ENCODE results near the gene OR8B8. TPM values are rescaled to one million over a fixed set of nuclear protein-coding genes. Genes with fewer than 3 reads are reported as not detected.

Gene OR8B8
- polyA plus RNA-seq, 1 donor from 2014 or later: not detected

DNA sequence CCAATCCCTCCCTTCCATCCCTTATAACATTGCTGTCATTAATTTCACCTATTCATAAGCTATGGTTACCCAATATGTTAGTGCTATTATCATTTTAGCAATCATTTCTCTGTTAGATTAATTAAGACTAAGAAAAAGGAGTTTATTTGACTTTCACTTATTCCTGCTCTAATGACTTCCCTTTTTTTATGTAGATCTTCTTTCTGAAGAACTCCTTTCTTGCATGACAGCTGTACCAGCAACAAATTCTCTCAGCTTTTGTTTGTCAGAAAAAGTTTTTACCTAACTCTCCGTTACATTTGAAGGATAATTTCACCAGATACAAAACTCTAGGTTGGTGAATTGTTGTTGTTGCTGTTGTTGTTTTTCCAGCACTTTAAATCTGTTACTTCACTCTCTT lies 28.6 kb upstream of the OR8B8 start:
- H3K9me3 ChIP-seq (ENCODE audit: low read length): no peaks in the 10 kb centered on the region
- no peaks in the 10 kb centered on the region for H3K79me2 ChIP-seq (replicated peaks; ENCODE audit: insufficient read depth, low read length)
- H3K9ac ChIP-seq (ENCODE audit: low read length): no peak overlapping the region
- no peaks in the 10 kb centered on the region for H3K9me2 ChIP-seq (ENCODE audit: insufficient read depth, low read length)
- no peaks in the 10 kb centered on the region for H4K20me1 ChIP-seq (ENCODE audit: insufficient read depth)
- no peak overlapping the region for H3K4me2 ChIP-seq (ENCODE audit: low read length)
- TF ChIP-seq MXI1 (conservative IDR thresholded peaks at IDR 0.05; ENCODE audit: poor library complexity, severe bottlenecking) (no peak), POLR2AphosphoS5 (IDR thresholded peaks at IDR 0.05) (no peak), TAF1 (IDR thresholded peaks at IDR 0.05; ENCODE audit: low read depth) (no peak), EZH2 (IDR thresholded peaks at IDR 0.05; ENCODE audit: borderline replicate concordance, insufficient read depth, low read length, poor library complexity, severe bottlenecking) (no peak), RAD21 (conservative IDR thresholded peaks at IDR 0.05) (no peak), EP300 (conservative IDR thresholded peaks at IDR 0.05; ENCODE audit: poor library complexity, severe bottlenecking) (no peak), SMC3 (conservative IDR thresholded peaks at IDR 0.05; ENCODE audit: poor library complexity) (no peak)
- TF ChIP-seq, protein P1, sequence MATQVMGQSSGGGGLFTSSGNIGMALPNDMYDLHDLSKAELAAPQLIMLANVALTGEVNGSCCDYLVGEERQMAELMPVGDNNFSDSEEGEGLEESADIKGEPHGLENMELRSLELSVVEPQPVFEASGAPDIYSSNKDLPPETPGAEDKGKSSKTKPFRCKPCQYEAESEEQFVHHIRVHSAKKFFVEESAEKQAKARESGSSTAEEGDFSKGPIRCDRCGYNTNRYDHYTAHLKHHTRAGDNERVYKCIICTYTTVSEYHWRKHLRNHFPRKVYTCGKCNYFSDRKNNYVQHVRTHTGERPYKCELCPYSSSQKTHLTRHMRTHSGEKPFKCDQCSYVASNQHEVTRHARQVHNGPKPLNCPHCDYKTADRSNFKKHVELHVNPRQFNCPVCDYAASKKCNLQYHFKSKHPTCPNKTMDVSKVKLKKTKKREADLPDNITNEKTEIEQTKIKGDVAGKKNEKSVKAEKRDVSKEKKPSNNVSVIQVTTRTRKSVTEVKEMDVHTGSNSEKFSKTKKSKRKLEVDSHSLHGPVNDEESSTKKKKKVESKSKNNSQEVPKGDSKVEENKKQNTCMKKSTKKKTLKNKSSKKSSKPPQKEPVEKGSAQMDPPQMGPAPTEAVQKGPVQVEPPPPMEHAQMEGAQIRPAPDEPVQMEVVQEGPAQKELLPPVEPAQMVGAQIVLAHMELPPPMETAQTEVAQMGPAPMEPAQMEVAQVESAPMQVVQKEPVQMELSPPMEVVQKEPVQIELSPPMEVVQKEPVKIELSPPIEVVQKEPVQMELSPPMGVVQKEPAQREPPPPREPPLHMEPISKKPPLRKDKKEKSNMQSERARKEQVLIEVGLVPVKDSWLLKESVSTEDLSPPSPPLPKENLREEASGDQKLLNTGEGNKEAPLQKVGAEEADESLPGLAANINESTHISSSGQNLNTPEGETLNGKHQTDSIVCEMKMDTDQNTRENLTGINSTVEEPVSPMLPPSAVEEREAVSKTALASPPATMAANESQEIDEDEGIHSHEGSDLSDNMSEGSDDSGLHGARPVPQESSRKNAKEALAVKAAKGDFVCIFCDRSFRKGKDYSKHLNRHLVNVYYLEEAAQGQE (IDR thresholded peaks at IDR 0.05; ENCODE audit: borderline replicate concordance): no peak
- TF ChIP-seq, protein P2, sequence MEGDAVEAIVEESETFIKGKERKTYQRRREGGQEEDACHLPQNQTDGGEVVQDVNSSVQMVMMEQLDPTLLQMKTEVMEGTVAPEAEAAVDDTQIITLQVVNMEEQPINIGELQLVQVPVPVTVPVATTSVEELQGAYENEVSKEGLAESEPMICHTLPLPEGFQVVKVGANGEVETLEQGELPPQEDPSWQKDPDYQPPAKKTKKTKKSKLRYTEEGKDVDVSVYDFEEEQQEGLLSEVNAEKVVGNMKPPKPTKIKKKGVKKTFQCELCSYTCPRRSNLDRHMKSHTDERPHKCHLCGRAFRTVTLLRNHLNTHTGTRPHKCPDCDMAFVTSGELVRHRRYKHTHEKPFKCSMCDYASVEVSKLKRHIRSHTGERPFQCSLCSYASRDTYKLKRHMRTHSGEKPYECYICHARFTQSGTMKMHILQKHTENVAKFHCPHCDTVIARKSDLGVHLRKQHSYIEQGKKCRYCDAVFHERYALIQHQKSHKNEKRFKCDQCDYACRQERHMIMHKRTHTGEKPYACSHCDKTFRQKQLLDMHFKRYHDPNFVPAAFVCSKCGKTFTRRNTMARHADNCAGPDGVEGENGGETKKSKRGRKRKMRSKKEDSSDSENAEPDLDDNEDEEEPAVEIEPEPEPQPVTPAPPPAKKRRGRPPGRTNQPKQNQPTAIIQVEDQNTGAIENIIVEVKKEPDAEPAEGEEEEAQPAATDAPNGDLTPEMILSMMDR (IDR thresholded peaks at IDR 0.05; ENCODE audit: poor library complexity, severe bottlenecking): no peak
- H2AFZ ChIP-seq (ENCODE audit: low read depth, low read length): no peak overlapping the region
- no peaks in the 10 kb centered on the region for H3K27me3 ChIP-seq (ENCODE audit: insufficient read depth, low read depth, low read length)
- H3F3A ChIP-seq (ENCODE audit: insufficient read depth, low read length, poor library complexity, severe bottlenecking): no peaks in the 10 kb centered on the region
- H3K4me3 ChIP-seq (ENCODE audit: low read length): no peak overlapping the region
- no peaks in the 10 kb centered on the region for H3K36me3 ChIP-seq (ENCODE audit: insufficient read depth, low read length)
- H3K27ac ChIP-seq (ENCODE audit: low read length): no peak overlapping the region

DNA sequence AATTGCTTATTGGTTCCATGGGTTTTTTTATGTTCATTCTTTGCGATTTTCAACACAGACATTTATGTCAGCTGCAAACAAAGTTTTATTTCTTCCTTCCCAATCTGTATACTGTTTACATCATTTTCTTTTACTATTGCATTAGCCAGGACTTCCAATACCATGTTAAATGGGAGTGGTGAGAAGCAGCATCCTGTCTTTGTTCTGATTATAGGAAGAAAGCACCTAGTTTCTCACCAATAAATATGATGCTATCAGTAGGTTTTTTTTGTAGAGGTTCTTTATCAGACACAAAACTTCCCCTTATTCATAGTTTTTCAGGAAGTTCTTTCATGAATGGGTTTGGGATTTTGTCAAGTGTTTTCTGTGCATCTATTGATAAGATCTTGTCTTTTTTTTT lies 28.0 kb upstream of the OR8B8 start:
- no peaks in the 10 kb centered on the region for H3K36me3 ChIP-seq (ENCODE audit: insufficient read depth, low read length)
- no peak overlapping the region for H3K9ac ChIP-seq (ENCODE audit: low read length)
- H3K27me3 ChIP-seq (ENCODE audit: insufficient read depth, low read depth, low read length): no peaks in the 10 kb centered on the region
- no peak overlapping the region for H3K4me3 ChIP-seq (ENCODE audit: low read length)
- H2AFZ ChIP-seq (ENCODE audit: low read depth, low read length): no peak overlapping the region
- no peaks in the 10 kb centered on the region for H4K20me1 ChIP-seq (ENCODE audit: insufficient read depth)
- TF ChIP-seq EP300 (conservative IDR thresholded peaks at IDR 0.05; ENCODE audit: poor library complexity, severe bottlenecking) (no peak), POLR2AphosphoS5 (IDR thresholded peaks at IDR 0.05) (no peak), MXI1 (conservative IDR thresholded peaks at IDR 0.05; ENCODE audit: poor library complexity, severe bottlenecking) (no peak), TAF1 (IDR thresholded peaks at IDR 0.05; ENCODE audit: low read depth) (no peak)
- TF ChIP-seq, protein P1 (IDR thresholded peaks at IDR 0.05; ENCODE audit: borderline replicate concordance): no peak
- no peaks in the 10 kb centered on the region for H3K79me2 ChIP-seq (replicated peaks; ENCODE audit: insufficient read depth, low read length)
- H3K27ac ChIP-seq (ENCODE audit: low read length): no peak overlapping the region
- H3K4me2 ChIP-seq (ENCODE audit: low read length): no peak overlapping the region
- no peaks in the 10 kb centered on the region for H3K9me2 ChIP-seq (ENCODE audit: insufficient read depth, low read length)
- H3K9me3 ChIP-seq (ENCODE audit: low read length): no peaks in the 10 kb centered on the region
- H3F3A ChIP-seq (ENCODE audit: insufficient read depth, low read length, poor library complexity, severe bottlenecking): no peaks in the 10 kb centered on the region
